Measurements from ENCODE around the gene IVNS1ABP.

IVNS1ABP gene

DNA sequence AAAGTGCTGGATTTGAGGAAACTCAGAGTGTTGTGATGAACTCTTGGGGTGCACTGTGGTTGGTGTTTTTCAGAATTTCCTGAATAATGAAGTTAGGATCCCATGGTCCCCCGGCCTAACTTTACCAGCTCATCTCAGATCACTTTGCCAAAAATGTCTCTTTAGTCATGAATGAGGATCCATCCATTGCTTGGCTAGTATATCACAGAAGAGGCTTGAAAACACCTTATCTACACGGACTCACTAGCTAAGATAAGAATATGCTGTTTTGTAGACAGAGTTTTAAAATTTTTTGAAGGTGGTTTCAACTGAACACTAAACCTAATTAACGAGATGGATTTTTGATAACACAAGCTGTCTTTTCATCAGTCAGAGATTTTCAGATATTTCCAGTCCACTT, 53.8 kb downstream of the IVNS1ABP start:
- Histone ChIP-seq H3K27me3 (ENCODE audit: insufficient read depth, poor library complexity, severe bottlenecking) (no peaks in the 10 kb centered on the region), H3K27ac (replicated peaks) (no peak overlapping the region), H3K4me3 (replicated peaks; ENCODE audit: insufficient read depth, low read length) (no peak overlapping the region)
- TF ChIP-seq, protein P1, sequence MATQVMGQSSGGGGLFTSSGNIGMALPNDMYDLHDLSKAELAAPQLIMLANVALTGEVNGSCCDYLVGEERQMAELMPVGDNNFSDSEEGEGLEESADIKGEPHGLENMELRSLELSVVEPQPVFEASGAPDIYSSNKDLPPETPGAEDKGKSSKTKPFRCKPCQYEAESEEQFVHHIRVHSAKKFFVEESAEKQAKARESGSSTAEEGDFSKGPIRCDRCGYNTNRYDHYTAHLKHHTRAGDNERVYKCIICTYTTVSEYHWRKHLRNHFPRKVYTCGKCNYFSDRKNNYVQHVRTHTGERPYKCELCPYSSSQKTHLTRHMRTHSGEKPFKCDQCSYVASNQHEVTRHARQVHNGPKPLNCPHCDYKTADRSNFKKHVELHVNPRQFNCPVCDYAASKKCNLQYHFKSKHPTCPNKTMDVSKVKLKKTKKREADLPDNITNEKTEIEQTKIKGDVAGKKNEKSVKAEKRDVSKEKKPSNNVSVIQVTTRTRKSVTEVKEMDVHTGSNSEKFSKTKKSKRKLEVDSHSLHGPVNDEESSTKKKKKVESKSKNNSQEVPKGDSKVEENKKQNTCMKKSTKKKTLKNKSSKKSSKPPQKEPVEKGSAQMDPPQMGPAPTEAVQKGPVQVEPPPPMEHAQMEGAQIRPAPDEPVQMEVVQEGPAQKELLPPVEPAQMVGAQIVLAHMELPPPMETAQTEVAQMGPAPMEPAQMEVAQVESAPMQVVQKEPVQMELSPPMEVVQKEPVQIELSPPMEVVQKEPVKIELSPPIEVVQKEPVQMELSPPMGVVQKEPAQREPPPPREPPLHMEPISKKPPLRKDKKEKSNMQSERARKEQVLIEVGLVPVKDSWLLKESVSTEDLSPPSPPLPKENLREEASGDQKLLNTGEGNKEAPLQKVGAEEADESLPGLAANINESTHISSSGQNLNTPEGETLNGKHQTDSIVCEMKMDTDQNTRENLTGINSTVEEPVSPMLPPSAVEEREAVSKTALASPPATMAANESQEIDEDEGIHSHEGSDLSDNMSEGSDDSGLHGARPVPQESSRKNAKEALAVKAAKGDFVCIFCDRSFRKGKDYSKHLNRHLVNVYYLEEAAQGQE (IDR thresholded peaks at IDR 0.05; ENCODE audit: insufficient replicate concordance, low read depth): no peak
- no peak for TF ChIP-seq SPI1 (IDR thresholded peaks at IDR 0.05; ENCODE audit: borderline replicate concordance, low read depth)
- DNase-seq (ENCODE audit: low read depth in 1 of 2, low spot score in 1 of 2): no peak

DNA sequence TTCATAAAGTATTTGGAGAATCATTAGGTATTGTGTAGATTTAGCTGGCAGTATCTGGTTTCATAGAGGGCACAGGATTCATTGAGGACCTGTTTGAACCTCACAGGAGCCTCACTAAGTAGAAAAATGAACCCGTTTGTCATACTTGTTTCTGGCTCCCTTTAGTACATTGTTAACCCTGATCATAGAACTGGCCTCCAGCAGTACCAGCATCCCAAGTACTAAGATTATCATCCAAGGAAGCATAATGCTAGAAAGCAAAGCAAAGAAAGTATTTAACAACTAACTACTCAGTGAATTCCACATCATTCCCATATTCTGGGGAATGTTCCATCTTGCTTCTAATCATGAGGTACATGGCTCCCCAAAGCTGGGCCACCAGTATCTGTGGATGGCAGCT, 54.9 kb downstream of the IVNS1ABP start:
- no peaks in the 10 kb centered on the region for H3K27me3 ChIP-seq (ENCODE audit: insufficient read depth, poor library complexity, severe bottlenecking)
- H3K27ac ChIP-seq (replicated peaks): no peak overlapping the region
- DNase-seq (ENCODE audit: low read depth in 1 of 2, low spot score in 1 of 2): no peak
- TF ChIP-seq SPI1 (IDR thresholded peaks at IDR 0.05; ENCODE audit: borderline replicate concordance, low read depth) (no peak), POLR2AphosphoS5 (IDR thresholded peaks at IDR 0.05; ENCODE audit: low read depth) (no peak), GABPA (IDR thresholded peaks at IDR 0.05; ENCODE audit: low read depth) (no peak)
- TF ChIP-seq, protein P1 (IDR thresholded peaks at IDR 0.05; ENCODE audit: insufficient replicate concordance, low read depth): no peak
- TF ChIP-seq, protein P2, sequence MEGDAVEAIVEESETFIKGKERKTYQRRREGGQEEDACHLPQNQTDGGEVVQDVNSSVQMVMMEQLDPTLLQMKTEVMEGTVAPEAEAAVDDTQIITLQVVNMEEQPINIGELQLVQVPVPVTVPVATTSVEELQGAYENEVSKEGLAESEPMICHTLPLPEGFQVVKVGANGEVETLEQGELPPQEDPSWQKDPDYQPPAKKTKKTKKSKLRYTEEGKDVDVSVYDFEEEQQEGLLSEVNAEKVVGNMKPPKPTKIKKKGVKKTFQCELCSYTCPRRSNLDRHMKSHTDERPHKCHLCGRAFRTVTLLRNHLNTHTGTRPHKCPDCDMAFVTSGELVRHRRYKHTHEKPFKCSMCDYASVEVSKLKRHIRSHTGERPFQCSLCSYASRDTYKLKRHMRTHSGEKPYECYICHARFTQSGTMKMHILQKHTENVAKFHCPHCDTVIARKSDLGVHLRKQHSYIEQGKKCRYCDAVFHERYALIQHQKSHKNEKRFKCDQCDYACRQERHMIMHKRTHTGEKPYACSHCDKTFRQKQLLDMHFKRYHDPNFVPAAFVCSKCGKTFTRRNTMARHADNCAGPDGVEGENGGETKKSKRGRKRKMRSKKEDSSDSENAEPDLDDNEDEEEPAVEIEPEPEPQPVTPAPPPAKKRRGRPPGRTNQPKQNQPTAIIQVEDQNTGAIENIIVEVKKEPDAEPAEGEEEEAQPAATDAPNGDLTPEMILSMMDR (IDR thresholded peaks at IDR 0.05; ENCODE audit: insufficient read depth, low read length): no peak
- no peak overlapping the region for H3K4me3 ChIP-seq (replicated peaks; ENCODE audit: insufficient read depth, low read length)

DNA sequence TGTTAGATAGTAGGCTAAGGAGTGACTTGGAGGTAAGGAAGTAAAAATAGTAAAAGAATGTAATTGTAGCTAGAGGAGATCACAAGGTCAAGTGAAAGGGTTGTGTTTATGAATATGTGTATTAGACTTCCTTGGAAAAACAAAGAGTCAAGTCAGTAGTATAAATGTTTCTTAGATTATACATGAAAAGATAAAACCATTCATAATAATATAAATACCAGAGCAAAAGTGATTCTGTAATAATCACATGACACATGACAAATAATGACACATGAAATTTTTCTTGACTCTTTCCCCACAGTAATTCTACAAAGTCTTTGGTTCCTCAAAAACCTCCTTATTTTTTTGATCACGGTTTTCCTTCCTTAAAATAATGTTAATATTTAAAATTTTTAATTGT, 56.4 kb downstream of the IVNS1ABP start:
- no peak for DNase-seq (ENCODE audit: low read depth in 1 of 2, low spot score in 1 of 2)
- no peak overlapping the region for H3K27ac ChIP-seq (replicated peaks)

More for the DNA sequence above, 56.4 kb downstream of the IVNS1ABP start:
- H3K27me3 ChIP-seq (ENCODE audit: insufficient read depth, poor library complexity, severe bottlenecking): no peaks in the 10 kb centered on the region
- TF ChIP-seq, protein P2 (IDR thresholded peaks at IDR 0.05; ENCODE audit: insufficient read depth, low read length): no peak
- TF ChIP-seq, protein P1 (IDR thresholded peaks at IDR 0.05; ENCODE audit: insufficient replicate concordance, low read depth): no peak
- no peak for TF ChIP-seq GABPA (IDR thresholded peaks at IDR 0.05; ENCODE audit: low read depth)
- TF ChIP-seq SPI1 (IDR thresholded peaks at IDR 0.05; ENCODE audit: borderline replicate concordance, low read depth): no peak
- no peak for TF ChIP-seq POLR2AphosphoS5 (IDR thresholded peaks at IDR 0.05; ENCODE audit: low read depth)
- H3K4me3 ChIP-seq (replicated peaks; ENCODE audit: insufficient read depth, low read length): no peak overlapping the region
